Stomach (tissue), 9 donors: ENCODE measurements around the gene KIFAP3. TPM values are rescaled to one million over a fixed set of nuclear protein-coding genes. Genes with fewer than 3 reads are reported as not detected.

Source experiments
- DNase-seq, 2 donors: peaks; one replicate each; pipeline versions ENCODE4 v3.0.0 to v3.0.0-alpha.2; 2013 to 2019
- H3K27ac ChIP-seq, 5 donors: fragments of 200-600 bp in 4 of 5; sonication (generic) in 4 of 5; one replicate each; pipeline ENCODE4 v1.5.1; 2013 to 2019; ENCODE audit warnings: mild to moderate bottlenecking in 1 of 5, moderate library complexity in 1 of 5
- H3K27me3 ChIP-seq, 3 donors: fragments of 200-600 bp; sonication (generic); one replicate each; pipeline ENCODE4 v1.5.1; 2017 to 2019; ENCODE audit warnings: mixed run types in 1 of 3
- H3K36me3 ChIP-seq, 4 donors: fragments of 200-600 bp; sonication (generic); 1 replicate in 3 of 4; 2 replicates in 1 of 4; pipeline ENCODE4 v1.5.1; 2016 to 2019
- H3K4me1 ChIP-seq, 4 donors: fragments of 200-600 bp; sonication (generic); one replicate each; pipeline ENCODE4 v1.5.1; 2016 to 2019
- H3K4me3 ChIP-seq, 4 donors: fragments of 200-600 bp; sonication (generic) in 3 of 4; one replicate each; pipeline ENCODE4 v1.5.1; 2016 to 2019; ENCODE audit warnings: mild to moderate bottlenecking in 1 of 4
- H3K9me3 ChIP-seq, 4 donors: fragments of 200-600 bp; sonication (generic); one replicate each; pipeline ENCODE4 v1.5.1; 2016 to 2019
- CTCF ChIP-seq, 7 experiments: fragments of 450-650 bp in 4 of 7; fragments of 200-600 bp in 3 of 7; sonication (generic) in 3 of 7; IDR thresholded peaks; one replicate each; pipeline ENCODE4 v1.5.1; 2016 to 2019; ENCODE audit warnings: antibody characterized with exemption in 7 of 7, control low read depth in 2 of 7, mild to moderate bottlenecking in 1 of 7
- EP300 ChIP-seq: sonication (generic); formaldehyde crosslinking; IDR thresholded peaks from one replicate; pipeline ENCODE4 v1.6.1; 2017; ENCODE audit warnings: antibody characterized with exemption
- POLR2A ChIP-seq, 4 donors: fragments of 450-650 bp; IDR thresholded peaks; one replicate each; pipeline ENCODE4 v1.6.1; 2016; ENCODE audit warnings: antibody characterized with exemption in 4 of 4, control low read depth in 2 of 4, mild to moderate bottlenecking in 1 of 4, moderate library complexity in 1 of 4
- POLR2AphosphoS5 ChIP-seq, 3 donors: sonication (generic); formaldehyde crosslinking; IDR thresholded peaks; one replicate each; pipeline ENCODE4 v1.6.1; 2016; ENCODE audit warnings: antibody characterized with exemption in 3 of 3
- WGBS, 5 donors: extraction: QIAGEN DNeasy Blood & Tissue Kit in 3 of 5; methylation state at CpG; one replicate each; pipeline versions ENCODE4 v1.1.5 to v1.1.7; 2013 to 2018; 5-methylcytosine and 5-hydroxymethylcytosine counted together
- intact Hi-C: fragments of 100-400 bp; cut with DNase I; formaldehyde crosslinking; loops from one replicate; pipeline ENCODE4 v1.15.1; 2023; ENCODE audit warnings: low total_unique reads
- polyA plus RNA-seq, 3 donors: library from polyadenylated mRNA; stranded (reverse); fragments of 200-250 nt; gene quantifications; one replicate each; pipeline ENCODE4 v1.2.3, GENCODE V29; 2013
- total RNA-seq, 5 donors: library from RNA; depleted of rRNA; stranded (reverse); fragments of >200 nt; gene quantifications; one replicate each; pipeline versions ENCODE4 v1.1.0 to v1.2.3, GENCODE V29; 2014 to 2016
- donor health status: healthy with polysubstance abuse.
- donor health status: Bipolar disorder and iron deficiency.
- donor health status: healthy.

The KIFAP3 gene
- total and polyA plus RNA-seq, 8 donors = 6.3 to 40.9 (median 11.1) TPM

- no peak for DNase-seq
- intact Hi-C loops = no loop called here
- H3K4me1 ChIP-seq = peaks cover 7 to 38% (median 20%) of the 10 kb centered on the region in 4 donors
These were observed 1.7 kb upstream of the KIFAP3 start for GRCh38 chr1:170076199-170076598.

GRCh38 chr1:170075186-170075585 is 691 bp upstream of the KIFAP3 start:
- DNase-seq = peak in 1 of 2 donors; percentile 15
- intact Hi-C loops = no loop called here
- peaks cover 7 to 38% (median 20%) of the 10 kb centered on the region in 4 donors for H3K4me1 ChIP-seq
- no peaks in the 10 kb centered on the region for H3K36me3 ChIP-seq
- TF ChIP-seq CTCF (IDR thresholded peaks at IDR 0.05) = no peak
- TF ChIP-seq POLR2A (IDR thresholded peaks at IDR 0.05) = no peak
- no peak for TF ChIP-seq POLR2AphosphoS5 (IDR thresholded peaks at IDR 0.05)
- TF ChIP-seq EP300 = no peak
- H3K4me3 ChIP-seq = peak overlapping the region; percentile 67 to 83 (median 79)
- WGBS, 5 donors = 73 to 86% (median 82%) methylated on average over 3 of the region's 3 CpGs
- H3K9me3 ChIP-seq = peaks cover 0 to 14% (median 4%) of the 10 kb centered on the region in 4 donors
- no peaks in the 10 kb centered on the region for H3K27me3 ChIP-seq
- peak overlapping the region in 4 of 5 donors; percentile 79 to 87 (median 84) for H3K27ac ChIP-seq

More at GRCh38 chr1:170076199-170076598, 1.7 kb upstream of the KIFAP3 start:
- Histone ChIP-seq H3K27me3 (no peaks in the 10 kb centered on the region), H3K27ac (no peak overlapping the region), H3K9me3 (peaks cover 0 to 14% (median 4%) of the 10 kb centered on the region in 4 donors), H3K4me3 (no peak overlapping the region), H3K36me3 (no peaks in the 10 kb centered on the region)
- TF ChIP-seq POLR2AphosphoS5 (IDR thresholded peaks at IDR 0.05) = no peak
- TF ChIP-seq POLR2A (IDR thresholded peaks at IDR 0.05) = no peak
- no peak for TF ChIP-seq CTCF (IDR thresholded peaks at IDR 0.05)
- no peak for TF ChIP-seq EP300

GRCh38 chr1:170073893-170074249 is 624 bp downstream of the KIFAP3 start:
- peaks cover 0 to 8% (median 3%) of the 10 kb centered on the region in 4 donors for H3K9me3 ChIP-seq
- WGBS, 5 donors = 12 to 20% (median 19%) methylated on average over 8 of the region's 8 CpGs
- peak overlapping the region; percentile 66 to 87 (median 81) for H3K27ac ChIP-seq
- no peak for DNase-seq
- H3K36me3 ChIP-seq = no peaks in the 10 kb centered on the region
- H3K27me3 ChIP-seq = no peaks in the 10 kb centered on the region
- intact Hi-C loops = no loop called here
- peaks cover 7 to 38% (median 20%) of the 10 kb centered on the region in 4 donors for H3K4me1 ChIP-seq
- TF ChIP-seq POLR2A (IDR thresholded peaks at IDR 0.05) (no peak), POLR2AphosphoS5 (IDR thresholded peaks at IDR 0.05) (no peak), CTCF (IDR thresholded peaks at IDR 0.05) (no peak), EP300 (no peak)
- H3K4me3 ChIP-seq = peak overlapping the region; percentile 67 to 83 (median 79)

GRCh38 chr1:170071378-170071777 is 3.1 kb downstream of the KIFAP3 start:
- Histone ChIP-seq H3K27me3 (no peaks in the 10 kb centered on the region), H3K9me3 (peaks cover 0 to 4% (median 0%) of the 10 kb centered on the region in 4 donors), H3K36me3 (no peaks in the 10 kb centered on the region), H3K4me1 (peaks cover 7 to 43% (median 23%) of the 10 kb centered on the region in 4 donors), H3K4me3 (no peak overlapping the region), H3K27ac (no peak overlapping the region)
- TF ChIP-seq CTCF (IDR thresholded peaks at IDR 0.05) = no peak
- TF ChIP-seq POLR2AphosphoS5 (IDR thresholded peaks at IDR 0.05) = no peak
- no peak for TF ChIP-seq POLR2A (IDR thresholded peaks at IDR 0.05)
- TF ChIP-seq EP300 = no peak
- 95 to 100% (median 100%) methylated on average over 1 of the region's 1 CpG for WGBS, 5 donors
- DNase-seq = no peak
- intact Hi-C loops = no loop called here
